Pons (tissue), 1 donor: ENCODE data around the gene MPDU1.
"Not testable (repeated sequence)": the region's sequence is repeated elsewhere in the genome, so short reads cannot be mapped to it uniquely, and the experiment has no call there.

Source experiments
- DNase-seq: peaks from one replicate; pipeline ENCODE4 v3.0.0-alpha.2; 2016; ENCODE audit warnings: low spot score

The MPDU1 gene

DNA sequence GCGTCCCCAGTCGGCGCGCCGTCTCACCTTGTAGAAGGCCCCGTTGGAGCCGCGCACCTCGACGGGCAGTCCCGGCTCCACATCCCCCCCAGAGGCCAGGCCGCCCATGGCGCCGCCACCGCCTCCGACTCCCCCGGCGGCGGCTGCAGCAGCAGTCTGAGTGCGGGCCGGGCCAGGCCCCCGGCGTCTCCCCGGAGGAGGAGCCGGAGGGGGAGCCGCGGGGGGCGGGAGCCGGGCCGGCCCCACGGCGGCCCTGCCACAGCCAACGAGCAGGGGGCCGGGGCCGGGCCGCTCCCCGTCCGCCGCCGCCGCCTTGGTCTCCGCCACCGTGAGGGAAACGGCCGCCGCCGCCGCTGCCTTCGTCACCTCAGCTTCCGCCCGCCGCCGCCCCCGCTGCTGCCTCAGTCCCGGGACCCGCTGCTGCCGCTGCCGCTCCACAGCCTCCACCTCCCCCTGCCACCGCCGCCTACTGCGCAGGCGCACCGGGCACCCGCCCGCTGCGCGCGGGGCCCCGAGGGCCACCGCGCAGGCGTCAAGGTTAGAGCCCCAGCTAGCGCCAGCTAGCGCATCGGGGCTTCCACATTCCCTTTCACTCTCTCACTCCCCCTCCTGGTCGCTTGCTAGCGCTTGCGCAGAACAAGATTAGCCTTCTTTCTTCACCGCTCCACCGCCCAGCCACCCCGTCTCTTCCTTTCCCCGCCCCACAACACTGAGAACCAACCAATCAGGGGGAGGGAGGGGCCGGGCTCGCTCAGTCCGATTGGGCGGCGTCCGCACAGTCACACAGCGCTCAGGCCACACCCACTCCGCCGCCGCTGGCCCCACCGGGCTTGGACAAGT, 31.0 kb downstream of the MPDU1 start, which contains the start of gene FXR2:
Gene FXR2, minus strand, starts transcription at position 473 of the 840 bp plus-strand sequence. Its CDS starts 365 bp downstream, at position 108.
- DNase-seq, result peak; percentile 100

DNA sequence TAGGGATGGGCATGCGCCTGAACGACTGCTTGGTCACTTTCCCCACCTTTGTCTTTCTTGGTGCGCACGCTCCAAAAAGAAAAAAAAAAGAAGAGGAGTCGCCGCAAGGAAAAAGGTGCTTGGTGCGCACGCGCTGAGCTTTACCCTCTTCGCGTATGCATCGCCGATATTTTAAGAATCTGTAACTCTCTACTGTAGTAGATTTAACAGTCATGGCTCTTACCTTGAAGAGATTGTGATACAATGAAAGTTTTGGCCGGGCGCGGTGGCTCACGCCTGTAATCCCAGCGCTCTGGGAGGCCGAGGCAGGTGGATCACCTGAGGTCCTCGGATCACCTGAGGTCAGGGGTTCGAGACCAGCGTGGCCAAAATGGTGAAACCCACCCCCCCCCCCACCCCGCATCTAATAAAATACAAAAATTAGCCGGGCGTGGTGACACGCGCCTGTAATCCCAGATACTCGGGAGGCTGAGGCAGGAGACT, 31.7 kb downstream of the MPDU1 start:
- DNase-seq, result no peak

DNA sequence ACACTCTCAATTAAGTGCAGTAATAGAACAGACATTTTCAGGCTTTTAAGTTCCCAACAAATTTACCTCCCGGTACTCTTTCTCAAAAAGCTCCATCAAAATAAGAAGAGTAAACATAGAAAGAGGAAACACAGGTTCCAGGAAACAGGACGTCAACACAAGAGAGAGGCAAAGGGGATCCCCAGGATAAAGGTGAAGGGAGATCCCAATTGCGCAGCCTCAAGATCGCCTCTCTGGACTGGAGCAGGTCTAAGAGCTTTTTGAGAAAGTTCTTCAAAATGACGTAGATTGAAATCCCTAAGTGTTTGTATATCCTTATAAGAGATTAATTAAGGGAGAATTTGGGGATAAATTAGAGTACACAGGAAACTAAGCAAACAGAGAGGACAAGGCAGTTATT, 35.0 kb downstream of the MPDU1 start:
- no peak for DNase-seq

DNA sequence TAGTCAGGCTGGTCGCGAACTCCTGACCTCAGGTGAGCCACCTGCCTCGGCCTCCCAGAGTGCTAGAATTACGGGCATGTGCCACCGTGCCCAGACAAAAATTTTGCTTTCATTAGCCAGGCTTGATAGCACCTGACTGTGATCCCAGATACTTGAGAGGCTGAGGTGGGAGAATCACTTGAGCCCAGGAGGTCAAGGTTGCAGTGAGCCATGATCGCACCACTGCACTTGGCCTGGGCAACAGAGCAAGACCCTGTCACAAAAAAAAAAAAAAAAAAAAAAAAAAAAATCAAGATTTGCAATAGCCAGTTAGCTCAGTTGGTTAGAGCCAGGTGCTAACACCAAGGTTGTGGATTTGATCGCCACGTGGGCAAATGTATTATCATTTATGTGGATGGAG, 37.2 kb downstream of the MPDU1 start:
- DNase-seq, result no peak

DNA sequence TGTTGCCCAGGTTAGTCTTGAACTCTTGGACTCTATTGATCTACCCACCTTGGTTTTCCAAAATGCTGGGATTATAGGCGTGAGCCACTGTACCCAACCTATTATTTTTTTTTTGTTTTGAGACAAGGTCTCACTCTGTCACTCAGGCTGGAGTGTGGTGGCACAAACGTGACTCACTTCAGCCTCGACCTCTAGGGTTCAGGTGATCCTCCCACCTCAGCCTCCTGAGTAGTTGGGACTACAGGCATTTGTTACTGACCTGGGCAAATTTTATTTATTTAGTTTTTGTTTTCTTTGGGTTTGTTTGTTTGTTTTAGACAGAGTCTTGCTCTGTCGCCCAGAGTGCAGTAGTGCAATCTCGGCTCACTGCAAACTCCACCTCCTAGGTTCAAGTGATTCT, 40.0 kb downstream of the MPDU1 start:
- no peak for DNase-seq

GRCh38 chr17:7625749-7626148, 42.1 kb downstream of the MPDU1 start:
- DNase-seq, result not testable (repeated sequence)

DNA sequence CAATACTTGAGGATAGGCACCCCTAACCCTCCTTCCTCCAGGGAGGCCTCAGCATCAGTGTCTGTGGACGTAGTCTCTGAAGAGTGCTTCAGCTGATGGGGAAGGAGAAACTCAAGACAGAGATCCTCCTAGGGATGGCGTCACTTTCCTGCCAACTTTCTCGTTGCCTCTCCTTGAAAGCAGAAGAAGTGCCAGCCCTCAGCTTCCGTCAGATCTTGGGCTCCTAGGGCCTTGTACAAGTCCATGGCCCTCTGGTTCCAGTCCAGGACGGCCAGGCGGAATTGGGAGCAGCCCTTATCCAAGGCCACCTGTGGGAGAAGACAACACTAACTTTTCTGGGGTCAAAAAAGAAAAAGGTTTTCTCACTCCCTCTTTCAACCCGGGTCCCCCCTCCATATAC, 42.7 kb downstream of the MPDU1 start:
- peak; percentile 46 for DNase-seq

DNA sequence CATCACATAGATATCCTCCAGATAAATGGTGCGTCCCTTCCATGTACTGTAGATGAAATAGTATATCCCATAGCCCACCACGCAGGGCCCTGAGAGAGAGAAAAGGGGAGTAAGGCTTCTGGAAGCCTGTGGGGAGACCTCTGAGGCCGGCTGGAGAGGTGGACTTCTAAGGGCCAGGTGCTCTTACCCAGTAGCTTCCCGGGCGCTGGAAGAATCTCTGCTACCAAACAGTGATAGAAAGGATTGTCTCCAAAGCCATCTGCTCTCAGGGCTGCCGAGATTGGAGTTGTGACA, 43.3 kb downstream of the MPDU1 start:
- DNase-seq, result no peak

DNA sequence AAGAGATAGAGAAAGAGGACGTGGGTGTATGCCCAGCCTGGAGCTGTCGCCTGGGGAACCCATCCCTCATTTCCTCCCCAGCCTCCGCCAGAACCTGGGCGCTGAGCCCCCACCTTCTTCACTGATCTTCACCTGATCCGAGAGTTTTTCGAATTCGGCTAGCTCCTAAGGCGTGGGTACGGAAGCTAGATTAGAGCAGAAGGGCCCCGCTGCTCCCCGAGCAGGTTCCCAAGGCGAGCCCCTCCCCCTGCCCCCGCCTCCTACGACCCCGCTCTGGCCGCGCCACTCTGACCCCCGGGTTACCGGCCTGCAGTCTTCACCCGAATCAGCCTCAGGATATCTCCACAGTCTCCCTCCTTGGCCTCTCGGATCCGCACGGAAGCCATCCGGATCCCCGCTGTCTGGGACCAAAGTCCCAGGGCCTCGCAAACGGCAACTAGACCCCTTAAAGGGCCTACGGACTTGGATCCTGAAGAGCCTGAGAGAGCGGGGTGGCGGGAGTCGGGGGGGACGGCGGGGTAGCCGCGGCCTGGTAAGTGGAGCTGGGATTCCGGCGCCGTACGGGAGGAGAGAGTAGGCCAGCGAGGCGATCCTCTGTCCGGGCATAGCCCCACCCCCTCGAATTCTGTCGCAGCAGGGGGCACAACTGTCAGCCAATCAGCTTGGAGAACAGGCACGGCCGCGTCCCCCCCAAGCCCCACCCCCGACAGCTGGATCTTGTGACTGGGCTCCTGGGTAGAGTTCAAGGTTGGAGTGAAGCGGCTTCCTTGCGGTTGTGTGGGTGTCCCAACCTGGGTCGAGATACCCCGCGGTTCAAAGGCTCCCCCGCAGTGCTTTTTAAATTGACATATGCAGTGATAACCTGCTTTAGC, 43.8 kb downstream of the MPDU1 start, which contains the start of gene SAT2:
Gene SAT2, minus strand, starts transcription at position 572 of the 872 bp plus-strand sequence. Its CDS starts 186 bp downstream, at position 386.
- DNase-seq, result peak; percentile 94

- DNase-seq, result no peak
Observed at GRCh38 chr17:7629939-7630571, 46.4 kb downstream of the MPDU1 start, which contains the start of gene SHBG. Gene SHBG (plus strand): TSS chr17:7630135. CDS start chr17:7630173, 38 bp downstream.

GRCh38 chr17:7631398-7632380, 48.0 kb downstream of the MPDU1 start:
- DNase-seq, result no peak

DNA sequence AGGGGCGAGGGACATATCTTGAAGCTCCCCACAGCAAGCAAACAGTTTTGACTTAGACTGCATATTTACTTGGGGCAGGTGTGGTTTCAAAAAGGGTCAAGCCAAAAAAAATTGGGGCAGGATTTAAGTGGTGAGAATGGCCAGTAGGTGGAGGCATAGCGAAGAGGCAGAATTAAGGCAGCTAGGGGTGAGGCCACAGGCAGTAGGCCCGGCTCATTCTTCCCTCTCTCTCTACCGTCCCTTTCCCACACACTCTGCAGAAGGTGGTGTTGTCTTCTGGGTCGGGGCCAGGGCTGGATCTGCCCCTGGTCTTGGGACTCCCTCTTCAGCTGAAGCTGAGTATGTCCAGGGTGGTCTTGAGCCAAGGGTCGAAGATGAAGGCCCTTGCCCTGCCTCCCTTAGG, 48.8 kb downstream of the MPDU1 start:
- DNase-seq, result no peak

GRCh38 chr17:7633093-7633492, 49.4 kb downstream of the MPDU1 start:
- DNase-seq, result no peak

DNA sequence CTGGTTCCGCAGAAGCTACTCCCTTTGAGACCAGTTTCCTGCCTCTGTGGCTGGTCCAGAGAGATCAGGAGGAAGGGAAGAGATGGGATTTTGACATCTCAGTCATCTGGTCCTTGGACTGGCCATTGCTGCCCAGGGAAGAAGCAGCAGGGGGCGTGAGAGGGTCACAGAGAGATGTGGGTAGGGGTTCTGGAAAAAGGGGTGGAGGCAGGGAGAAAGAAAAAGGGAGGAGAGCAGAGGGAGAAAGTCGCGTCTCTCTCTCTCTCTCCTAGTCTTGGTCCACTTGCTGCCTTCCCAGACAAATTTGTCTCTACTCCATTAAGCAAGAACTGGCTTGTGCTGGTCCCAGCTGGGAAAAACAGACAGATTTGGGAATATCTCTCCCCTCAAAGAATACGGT, 50.7 kb downstream of the MPDU1 start:
- DNase-seq, result peak; percentile 59

DNA sequence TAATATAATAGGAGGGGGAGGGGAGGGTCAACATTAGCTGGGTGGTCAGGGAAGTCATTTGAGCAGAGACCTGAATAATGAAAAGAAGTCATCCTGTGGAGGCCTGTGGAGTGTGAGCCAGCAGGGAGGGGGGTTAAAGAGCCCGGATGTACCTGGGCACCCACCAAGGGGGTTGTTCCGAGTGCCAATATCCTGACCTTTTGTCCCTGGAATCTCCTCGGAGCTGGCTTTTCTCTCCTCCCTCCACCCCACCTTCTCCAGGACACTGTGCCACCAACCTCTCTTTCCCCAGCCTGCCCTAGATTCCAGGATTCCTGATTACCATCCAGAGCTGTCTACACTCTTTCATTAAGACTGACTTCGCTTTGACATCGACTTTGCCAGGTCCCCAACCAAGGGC, 52.5 kb downstream of the MPDU1 start:
- DNase-seq, result no peak
